ENCODE measurements around the gene KLHL28.

The KLHL28 gene

GRCh38 chr14:44990533-44990932 lies 28.8 kb upstream of the KLHL28 start:
- Histone ChIP-seq H4K20me1 (ENCODE audit: insufficient read depth) (no peaks in the 10 kb centered on the region), H2AFZ (ENCODE audit: low read depth) (no peak overlapping the region), H3K4me1 (ENCODE audit: low read depth, poor library complexity, severe bottlenecking) (no peaks in the 10 kb centered on the region), H3K27me3 (ENCODE audit: insufficient read depth, low read depth) (no peaks in the 10 kb centered on the region), H3K36me3 (ENCODE audit: insufficient read depth) (no peaks in the 10 kb centered on the region), H3K27ac (no peak overlapping the region), H3K4me3 (IDR thresholded peaks at IDR 0.05; ENCODE audit: insufficient read depth, low read depth, low read length) (no peak overlapping the region), H3K9ac (no peak overlapping the region), H3K4me2 (no peak overlapping the region), H3K79me2 (ENCODE audit: insufficient read depth, low read depth) (no peaks in the 10 kb centered on the region)
- no peak for TF ChIP-seq CTCF (conservative IDR thresholded peaks at IDR 0.05; ENCODE audit: low read depth, low read length)

- no peaks in the 10 kb centered on the region for H3K4me1 ChIP-seq (ENCODE audit: low read depth, poor library complexity, severe bottlenecking)
- H3K4me2 ChIP-seq, result no peak overlapping the region
- no peaks in the 10 kb centered on the region for H3K27me3 ChIP-seq (ENCODE audit: insufficient read depth, low read depth)
Observed at GRCh38 chr14:44989497-44990440, 28.0 kb upstream of the KLHL28 start.

GRCh38 chr14:44988694-44989093 lies 26.9 kb upstream of the KLHL28 start:
- Histone ChIP-seq H3K4me3 (IDR thresholded peaks at IDR 0.05; ENCODE audit: insufficient read depth, low read depth, low read length) (no peak overlapping the region), H4K20me1 (ENCODE audit: insufficient read depth) (no peaks in the 10 kb centered on the region), H2AFZ (ENCODE audit: low read depth) (no peak overlapping the region), H3K27ac (no peak overlapping the region), H3K9ac (no peak overlapping the region), H3K36me3 (ENCODE audit: insufficient read depth) (no peaks in the 10 kb centered on the region), H3K4me2 (no peak overlapping the region), H3K79me2 (ENCODE audit: insufficient read depth, low read depth) (no peaks in the 10 kb centered on the region), H3K4me1 (ENCODE audit: low read depth, poor library complexity, severe bottlenecking) (no peaks in the 10 kb centered on the region), H3K27me3 (ENCODE audit: insufficient read depth, low read depth) (no peaks in the 10 kb centered on the region)
- no peak for TF ChIP-seq CTCF (conservative IDR thresholded peaks at IDR 0.05; ENCODE audit: low read depth, low read length)

More at GRCh38 chr14:44989497-44990440, 28.0 kb upstream of the KLHL28 start:
- Histone ChIP-seq H3K4me3 (IDR thresholded peaks at IDR 0.05; ENCODE audit: insufficient read depth, low read depth, low read length) (no peak overlapping the region), H4K20me1 (ENCODE audit: insufficient read depth) (no peaks in the 10 kb centered on the region), H3K9ac (no peak overlapping the region), H2AFZ (ENCODE audit: low read depth) (no peak overlapping the region), H3K36me3 (ENCODE audit: insufficient read depth) (no peaks in the 10 kb centered on the region), H3K27ac (no peak overlapping the region), H3K79me2 (ENCODE audit: insufficient read depth, low read depth) (no peaks in the 10 kb centered on the region)
- TF ChIP-seq CTCF (conservative IDR thresholded peaks at IDR 0.05; ENCODE audit: low read depth, low read length), result no peak

- H3K27me3 ChIP-seq (ENCODE audit: insufficient read depth, low read depth), result no peaks in the 10 kb centered on the region
- TF ChIP-seq CTCF (conservative IDR thresholded peaks at IDR 0.05; ENCODE audit: low read depth, low read length), result no peak
- H3K9ac ChIP-seq, result no peak overlapping the region
- H3K4me3 ChIP-seq (IDR thresholded peaks at IDR 0.05; ENCODE audit: insufficient read depth, low read depth, low read length), result no peak overlapping the region
- H3K36me3 ChIP-seq (ENCODE audit: insufficient read depth), result no peaks in the 10 kb centered on the region
- H3K27ac ChIP-seq, result no peak overlapping the region
- no peaks in the 10 kb centered on the region for H4K20me1 ChIP-seq (ENCODE audit: insufficient read depth)
- H3K79me2 ChIP-seq (ENCODE audit: insufficient read depth, low read depth), result no peaks in the 10 kb centered on the region
- H2AFZ ChIP-seq (ENCODE audit: low read depth), result no peak overlapping the region
- no peak overlapping the region for H3K4me2 ChIP-seq
- peaks cover 7% of the 10 kb centered on the region for H3K4me1 ChIP-seq (ENCODE audit: low read depth, poor library complexity, severe bottlenecking)
Observed at GRCh38 chr14:44982594-44982993, 20.8 kb upstream of the KLHL28 start.

All from KMS-11 (cell line).